A549 (cell line): ENCODE results near the gene CLEC16A.

Experiments used
- BHLHE40 ChIP-seq: IDR thresholded peaks from 2 replicates; pipeline ENCODE4 v1.6.1; 2012; ENCODE audit warnings: low read depth, low read length, inconsistent platforms
- EP300 ChIP-seq, 2 experiments: fragments of >200 bp; sonication (Bioruptor Twin); formaldehyde crosslinking; IDR thresholded peaks; 2 replicates in 1 of 2; 3 replicates in 1 of 2; pipeline ENCODE4 v1.6.1; 2016 to 2017
- MAFK ChIP-seq: fragments of 450-650 bp; IDR thresholded peaks from 2 replicates; pipeline ENCODE4 v1.6.1; 2014; ENCODE audit not compliant: partially characterized antibody
- POLR2A ChIP-seq: IDR thresholded peaks from 2 replicates; pipeline ENCODE4 v1.6.1; 2012; ENCODE audit warnings: mild to moderate bottlenecking, low read length
- TF ChIP-seq, protein P1 (sequence below): fragments of >200 bp; sonication (Bioruptor Twin); formaldehyde crosslinking; IDR thresholded peaks from 3 replicates; pipeline ENCODE4 v1.5.1; 2016

DNA sequence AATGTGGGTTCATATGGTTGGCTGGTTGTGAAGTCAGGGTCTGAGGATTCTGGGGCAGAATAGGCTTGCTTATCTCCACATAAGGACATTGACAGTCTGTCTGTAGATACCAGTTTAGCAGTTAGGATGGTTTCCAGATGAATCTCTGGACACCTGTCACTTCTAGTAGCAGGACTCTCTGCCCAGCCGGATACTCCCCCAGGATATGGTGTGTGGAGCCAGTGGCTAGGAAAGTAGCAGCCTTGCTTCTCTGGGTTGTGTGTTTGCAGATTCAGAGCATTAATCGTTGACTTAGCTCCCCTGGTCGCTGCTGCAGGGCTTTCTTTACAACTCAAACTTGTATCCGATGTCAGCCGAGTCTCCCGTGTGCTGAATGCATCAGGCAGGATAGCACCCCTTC, 45.2 kb downstream of the CLEC16A start:
- TF ChIP-seq BHLHE40 (no peak), POLR2A (no peak), EP300 (IDR thresholded peaks at IDR 0.05) (no peak), MAFK (no peak)
- TF ChIP-seq, protein P1, sequence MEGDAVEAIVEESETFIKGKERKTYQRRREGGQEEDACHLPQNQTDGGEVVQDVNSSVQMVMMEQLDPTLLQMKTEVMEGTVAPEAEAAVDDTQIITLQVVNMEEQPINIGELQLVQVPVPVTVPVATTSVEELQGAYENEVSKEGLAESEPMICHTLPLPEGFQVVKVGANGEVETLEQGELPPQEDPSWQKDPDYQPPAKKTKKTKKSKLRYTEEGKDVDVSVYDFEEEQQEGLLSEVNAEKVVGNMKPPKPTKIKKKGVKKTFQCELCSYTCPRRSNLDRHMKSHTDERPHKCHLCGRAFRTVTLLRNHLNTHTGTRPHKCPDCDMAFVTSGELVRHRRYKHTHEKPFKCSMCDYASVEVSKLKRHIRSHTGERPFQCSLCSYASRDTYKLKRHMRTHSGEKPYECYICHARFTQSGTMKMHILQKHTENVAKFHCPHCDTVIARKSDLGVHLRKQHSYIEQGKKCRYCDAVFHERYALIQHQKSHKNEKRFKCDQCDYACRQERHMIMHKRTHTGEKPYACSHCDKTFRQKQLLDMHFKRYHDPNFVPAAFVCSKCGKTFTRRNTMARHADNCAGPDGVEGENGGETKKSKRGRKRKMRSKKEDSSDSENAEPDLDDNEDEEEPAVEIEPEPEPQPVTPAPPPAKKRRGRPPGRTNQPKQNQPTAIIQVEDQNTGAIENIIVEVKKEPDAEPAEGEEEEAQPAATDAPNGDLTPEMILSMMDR, result no peak
